ENCODE data around the gene ASCL4. TPM values are rescaled to one million over a fixed set of nuclear protein-coding genes. Genes with fewer than 3 reads are reported as not detected.

ASCL4 gene
- total and polyA plus RNA-seq, 4 donors: under 0.01 TPM; not detected in 3

- H3K9ac ChIP-seq (ENCODE audit: low read depth in 1 of 2, low read length in 2 of 2): no peak overlapping the region
- no peak for DNase-seq (ENCODE audit: low spot score)
- WGBS: 97% methylated on average over 1 of the region's 1 CpG
- no peak overlapping the region for H3K27ac ChIP-seq (ENCODE audit: low read depth in 1 of 2, low read length in 2 of 2)
- no peaks in the 10 kb centered on the region for H3K4me1 ChIP-seq (ENCODE audit: control insufficient read depth in 4 of 4, insufficient read depth in 4 of 4, low read length in 3 of 4)
- H3K27me3 ChIP-seq (ENCODE audit: control insufficient read depth in 4 of 4, insufficient read depth in 4 of 4, low read length in 3 of 4): no peaks in the 10 kb centered on the region
- peaks cover 11 to 56% (median 50%) of the 10 kb centered on the region in 4 donors for H3K36me3 ChIP-seq (ENCODE audit: control insufficient read depth in 4 of 4, insufficient read depth in 3 of 4, low read depth in 1 of 4, low read length in 3 of 4)
- no peaks in the 10 kb centered on the region for H3K9me3 ChIP-seq (ENCODE audit: control insufficient read depth in 4 of 4, low read length in 3 of 4)
- no peak overlapping the region for H3K4me3 ChIP-seq (ENCODE audit: low read depth in 1 of 3, low read length in 3 of 3)
- no peak for TF ChIP-seq SP1 (IDR thresholded peaks at IDR 0.05)
- no peak for TF ChIP-seq FOXA1 (IDR thresholded peaks at IDR 0.05)
- TF ChIP-seq GABPA (IDR thresholded peaks at IDR 0.05 in 1 of 2, conservative IDR thresholded peaks at IDR 0.05 in 1 of 2): no peak
- no peak for TF ChIP-seq EGR1 (IDR thresholded peaks at IDR 0.05; ENCODE audit: low read depth in 2 of 2)
Measured at GRCh38 chr12:107749083-107749482, 25.4 kb upstream of the ASCL4 start.

- TF ChIP-seq REST (IDR thresholded peaks at IDR 0.05) (no peak), FOXA2 (IDR thresholded peaks at IDR 0.05) (no peak), EGR1 (IDR thresholded peaks at IDR 0.05; ENCODE audit: low read depth in 2 of 2) (no peak), CTCF (IDR thresholded peaks at IDR 0.05; ENCODE audit: low read depth, low read length, missing input control) (no peak), HNF4A (conservative IDR thresholded peaks at IDR 0.05) (no peak), JUND (IDR thresholded peaks at IDR 0.05) (no peak), RXRA (IDR thresholded peaks at IDR 0.05) (no peak), NR2F2 (IDR thresholded peaks at IDR 0.05) (no peak), YY1 (IDR thresholded peaks at IDR 0.05) (no peak), ZBTB33 (IDR thresholded peaks at IDR 0.05) (no peak), SP1 (IDR thresholded peaks at IDR 0.05) (no peak), RAD21 (IDR thresholded peaks at IDR 0.05) (no peak)
- TF ChIP-seq, protein P1, sequence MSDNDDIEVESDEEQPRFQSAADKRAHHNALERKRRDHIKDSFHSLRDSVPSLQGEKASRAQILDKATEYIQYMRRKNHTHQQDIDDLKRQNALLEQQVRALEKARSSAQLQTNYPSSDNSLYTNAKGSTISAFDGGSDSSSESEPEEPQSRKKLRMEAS (IDR thresholded peaks at IDR 0.05): no peak
- TF ChIP-seq, protein P2, sequence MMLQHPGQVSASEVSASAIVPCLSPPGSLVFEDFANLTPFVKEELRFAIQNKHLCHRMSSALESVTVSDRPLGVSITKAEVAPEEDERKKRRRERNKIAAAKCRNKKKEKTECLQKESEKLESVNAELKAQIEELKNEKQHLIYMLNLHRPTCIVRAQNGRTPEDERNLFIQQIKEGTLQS (IDR thresholded peaks at IDR 0.05): no peak
- peak overlapping the region in 1 of 3 donors; percentile 98 for H3K4me3 ChIP-seq (ENCODE audit: low read depth in 1 of 3, low read length in 3 of 3)
- no peak for DNase-seq (ENCODE audit: low spot score)
- no peaks in the 10 kb centered on the region for H3K27me3 ChIP-seq (ENCODE audit: control insufficient read depth in 4 of 4, insufficient read depth in 4 of 4, low read length in 3 of 4)
- H3K9me3 ChIP-seq (ENCODE audit: control insufficient read depth in 4 of 4, low read length in 3 of 4): no peaks in the 10 kb centered on the region
- H3K27ac ChIP-seq (ENCODE audit: low read depth in 1 of 2, low read length in 2 of 2): no peak overlapping the region
- H3K36me3 ChIP-seq (ENCODE audit: control insufficient read depth in 4 of 4, insufficient read depth in 3 of 4, low read depth in 1 of 4, low read length in 3 of 4): peaks cover 13 to 26% (median 16%) of the 10 kb centered on the region in 4 donors
- H3K9ac ChIP-seq (ENCODE audit: low read depth in 1 of 2, low read length in 2 of 2): peak overlapping the region in 1 of 2 donors; percentile 68
- 55% methylated on average over 3 of the region's 3 CpGs for WGBS
- H3K4me1 ChIP-seq (ENCODE audit: control insufficient read depth in 4 of 4, insufficient read depth in 4 of 4, low read length in 3 of 4): peaks cover 2 to 25% (median 22%) of the 10 kb centered on the region in 4 donors
Measured at GRCh38 chr12:107759410-107759809, 15.1 kb upstream of the ASCL4 start.
